IPS-18a (cell line): ENCODE results near the gene CLCA2.

Source experiments
- H3K27ac ChIP-seq: one replicate; pipeline ENCODE4 v1.5.1; 2013; ENCODE audit warnings: low read length
- H3K27me3 ChIP-seq: one replicate; pipeline ENCODE4 v1.6.1; 2013; ENCODE audit warnings: mild to moderate bottlenecking, low read length; ENCODE audit not compliant: control insufficient read depth, insufficient read depth
- H3K36me3 ChIP-seq: one replicate; pipeline ENCODE4 v1.6.1; 2013; ENCODE audit warnings: low read depth, low read length; ENCODE audit not compliant: control insufficient read depth
- H3K4me1 ChIP-seq: one replicate; pipeline ENCODE4 v1.6.1; 2013; ENCODE audit warnings: low read depth, low read length; ENCODE audit not compliant: control insufficient read depth
- H3K4me3 ChIP-seq: one replicate; pipeline ENCODE4 v1.5.1; 2013; ENCODE audit warnings: low read length
- H3K9ac ChIP-seq: one replicate; pipeline ENCODE4 v1.6.1; 2013; ENCODE audit warnings: mild to moderate bottlenecking, low read length, moderate library complexity
- H3K9me3 ChIP-seq: one replicate; pipeline ENCODE4 v1.6.1; 2013; ENCODE audit warnings: low read depth, low read length; ENCODE audit not compliant: control insufficient read depth

The CLCA2 gene

DNA sequence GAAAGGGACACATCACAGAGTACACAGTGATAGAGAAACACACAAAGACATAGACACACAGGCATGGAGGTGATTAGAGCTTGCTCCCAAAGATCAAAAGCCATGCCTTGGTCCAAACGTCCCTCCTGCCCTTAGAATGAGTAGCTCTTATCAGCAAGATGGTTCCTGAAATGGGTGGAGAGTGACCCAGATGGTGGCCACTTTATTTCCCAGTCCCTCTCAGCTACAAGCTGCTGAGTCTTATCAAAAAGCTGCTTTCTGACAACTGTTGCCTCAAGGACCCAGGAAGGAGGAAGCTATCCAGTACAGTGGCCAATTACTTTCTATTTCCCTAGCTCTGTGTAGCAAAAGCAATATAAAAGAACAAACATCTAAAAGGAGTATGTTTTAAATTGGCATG lies 37.0 kb downstream of the CLCA2 start:
- H3K27me3 ChIP-seq = no peaks in the 10 kb centered on the region
- H3K27ac ChIP-seq = no peak overlapping the region
- no peak overlapping the region for H3K9ac ChIP-seq
- no peaks in the 10 kb centered on the region for H3K9me3 ChIP-seq
- H3K4me1 ChIP-seq = no peaks in the 10 kb centered on the region
- no peaks in the 10 kb centered on the region for H3K36me3 ChIP-seq
- H3K4me3 ChIP-seq = no peak overlapping the region

DNA sequence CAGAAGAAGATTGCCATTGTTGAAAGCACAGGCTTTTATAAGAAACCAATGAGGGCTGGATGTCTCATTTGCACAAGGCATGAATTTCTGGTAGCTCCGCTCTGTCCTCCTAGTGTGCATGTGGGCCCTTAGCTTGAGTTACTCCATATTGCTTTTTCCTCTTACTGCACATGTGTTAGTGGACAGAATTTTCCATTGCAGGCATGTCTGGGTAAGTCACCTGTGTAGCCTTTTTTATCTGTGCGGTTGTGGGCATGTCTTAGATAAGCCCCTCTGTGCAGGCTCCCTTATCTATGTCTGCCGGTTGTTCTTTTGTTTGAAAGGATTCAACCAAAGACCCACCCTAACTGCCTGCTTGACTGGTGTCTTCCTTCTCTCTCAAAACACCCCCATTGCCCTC lies 37.5 kb downstream of the CLCA2 start:
- H3K27me3 ChIP-seq = no peaks in the 10 kb centered on the region
- no peak overlapping the region for H3K4me3 ChIP-seq
- no peaks in the 10 kb centered on the region for H3K4me1 ChIP-seq
- no peak overlapping the region for H3K9ac ChIP-seq
- H3K36me3 ChIP-seq = no peaks in the 10 kb centered on the region
- no peak overlapping the region for H3K27ac ChIP-seq
- H3K9me3 ChIP-seq = no peaks in the 10 kb centered on the region

DNA sequence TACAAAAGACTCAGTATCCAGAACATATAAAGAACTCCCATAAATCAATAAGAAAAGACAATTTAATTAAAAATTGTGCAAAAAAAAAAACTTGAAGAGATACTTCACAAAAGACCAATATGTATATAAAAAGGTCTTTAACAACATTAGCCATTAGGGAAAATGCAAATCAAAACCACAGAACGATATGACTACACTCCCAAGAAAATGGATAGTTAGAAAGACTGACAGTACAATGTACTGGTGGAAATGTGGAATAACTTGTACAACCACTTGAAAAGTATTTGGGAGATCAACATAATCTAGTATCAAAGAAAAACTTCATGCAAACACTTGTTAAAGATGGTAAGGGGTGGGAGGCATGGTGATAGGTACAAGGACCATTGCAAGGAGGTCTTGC lies 40.8 kb downstream of the CLCA2 start:
- no peak overlapping the region for H3K9ac ChIP-seq
- no peaks in the 10 kb centered on the region for H3K9me3 ChIP-seq
- H3K27ac ChIP-seq = no peak overlapping the region
- H3K4me1 ChIP-seq = no peaks in the 10 kb centered on the region
- no peaks in the 10 kb centered on the region for H3K36me3 ChIP-seq
- H3K4me3 ChIP-seq = no peak overlapping the region
- no peaks in the 10 kb centered on the region for H3K27me3 ChIP-seq

DNA sequence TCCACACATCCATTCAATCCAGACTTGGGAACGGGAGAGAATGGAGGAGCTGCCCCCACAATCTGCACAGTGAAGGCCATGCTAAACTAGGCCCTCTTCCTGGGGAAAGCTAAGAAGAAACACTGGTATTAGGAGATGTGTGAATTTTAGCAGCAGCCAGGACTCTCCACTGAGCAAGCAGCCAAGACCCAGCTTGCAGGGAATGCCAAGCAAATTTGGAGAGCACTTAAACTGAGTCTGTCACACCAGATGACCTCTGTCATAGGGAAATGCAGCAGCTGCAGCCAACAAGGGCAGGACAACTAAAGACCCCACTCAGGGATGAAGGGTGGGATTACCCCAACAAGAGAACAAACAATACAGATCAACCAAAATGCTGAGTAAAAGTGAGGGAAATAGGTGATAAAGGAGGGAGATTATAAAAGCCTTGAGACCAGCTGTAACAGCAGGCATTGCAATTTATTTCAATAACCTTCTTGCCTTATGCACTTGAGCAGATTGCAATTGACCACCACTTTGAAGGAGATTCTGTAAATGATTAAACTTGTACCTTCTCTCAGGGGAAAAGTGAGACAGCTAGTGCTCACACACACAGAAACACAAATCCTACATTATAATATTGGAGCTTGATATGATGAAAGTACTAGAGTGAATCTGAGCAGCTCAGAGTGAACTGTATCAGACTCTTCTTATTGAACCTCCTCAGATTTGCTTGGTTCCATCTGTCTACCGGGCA lies 42.3 kb downstream of the CLCA2 start:
- Histone ChIP-seq H3K9me3 (no peaks in the 10 kb centered on the region), H3K27me3 (no peaks in the 10 kb centered on the region), H3K9ac (no peak overlapping the region), H3K36me3 (no peaks in the 10 kb centered on the region), H3K4me1 (no peaks in the 10 kb centered on the region), H3K27ac (no peak overlapping the region), H3K4me3 (no peak overlapping the region)

DNA sequence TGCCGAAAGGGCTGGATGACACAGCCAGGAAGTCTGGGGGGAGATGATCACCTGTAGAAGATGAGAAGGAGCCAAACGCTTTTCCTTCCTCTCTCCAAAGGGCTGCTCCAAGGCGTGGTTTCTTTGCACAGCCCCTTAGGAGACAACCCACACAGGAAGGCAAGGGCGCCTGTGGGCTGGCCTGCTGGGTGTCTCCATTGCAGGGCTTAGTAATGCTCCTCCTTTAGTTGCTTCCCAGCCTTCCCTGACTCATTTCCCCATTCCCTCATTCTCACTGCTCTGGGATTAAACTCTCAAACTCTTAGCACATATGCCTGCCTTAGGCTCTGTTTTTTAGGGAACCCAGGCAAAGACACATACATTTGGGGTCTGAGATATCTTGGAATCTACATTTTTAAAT lies 43.0 kb downstream of the CLCA2 start:
- no peak overlapping the region for H3K4me3 ChIP-seq
- H3K9me3 ChIP-seq = no peaks in the 10 kb centered on the region
- no peak overlapping the region for H3K9ac ChIP-seq
- H3K27ac ChIP-seq = no peak overlapping the region
- no peaks in the 10 kb centered on the region for H3K36me3 ChIP-seq
- no peaks in the 10 kb centered on the region for H3K4me1 ChIP-seq
- H3K27me3 ChIP-seq = no peaks in the 10 kb centered on the region

DNA sequence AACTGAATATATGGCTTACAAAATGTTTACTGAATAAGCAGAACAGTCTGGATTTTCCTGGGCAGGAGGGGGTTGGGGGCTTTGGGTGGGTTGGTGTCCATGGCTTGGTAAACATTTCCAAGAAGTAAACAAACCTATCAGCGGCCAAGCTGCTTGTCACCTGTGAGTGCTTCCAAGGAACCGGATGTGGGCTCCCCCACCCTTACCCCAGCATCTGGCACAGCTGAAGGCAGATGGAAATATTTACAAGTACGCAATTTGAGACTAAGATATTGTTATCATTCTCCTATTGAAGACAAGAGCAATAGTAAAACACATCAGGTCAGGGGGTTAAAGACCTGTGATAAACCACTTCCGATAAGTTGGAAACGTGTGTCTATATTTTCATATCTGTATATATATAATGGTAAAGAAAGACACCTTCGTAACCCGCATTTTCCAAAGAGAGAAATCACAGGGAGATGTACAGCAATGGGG lies 44.6 kb downstream of the CLCA2 start, which contains the start of gene CLCA1:
Gene CLCA1 (plus strand): TSS at position 427 of the 477 bp plus-strand sequence. CDS start 45 bp downstream, at position 472.
- H3K9me3 ChIP-seq = no peaks in the 10 kb centered on the region
- H3K4me1 ChIP-seq = no peaks in the 10 kb centered on the region
- no peak within 1 kb of the TSS for H3K4me3 ChIP-seq
- H3K27ac ChIP-seq = no peak within 1 kb of the TSS
- no peaks in the 10 kb centered on the region for H3K36me3 ChIP-seq
- no peaks in the 10 kb centered on the region for H3K27me3 ChIP-seq
- H3K9ac ChIP-seq = no peak within 1 kb of the TSS

DNA sequence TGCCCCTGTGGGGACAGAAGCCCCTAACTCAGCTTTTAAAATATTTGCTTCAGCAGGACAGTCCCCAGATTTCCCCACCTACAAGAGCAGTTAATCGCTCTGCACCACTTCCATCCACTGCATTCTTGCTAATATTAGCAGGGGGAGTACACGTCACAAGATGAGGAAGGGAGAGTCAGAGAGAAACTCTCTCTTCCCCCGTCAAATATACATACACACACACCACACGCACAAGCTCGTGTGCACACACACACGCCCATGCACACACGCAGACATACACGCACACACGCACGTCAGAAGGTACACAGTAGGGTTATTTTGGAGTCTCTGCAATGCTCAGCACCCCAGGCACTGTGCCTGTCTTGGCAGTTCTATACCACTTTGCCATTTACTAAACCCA lies 46.9 kb downstream of the CLCA2 start:
- H3K4me1 ChIP-seq = no peaks in the 10 kb centered on the region
- no peaks in the 10 kb centered on the region for H3K36me3 ChIP-seq
- no peak overlapping the region for H3K9ac ChIP-seq
- H3K4me3 ChIP-seq = no peak overlapping the region
- H3K9me3 ChIP-seq = no peaks in the 10 kb centered on the region
- H3K27ac ChIP-seq = no peak overlapping the region
- no peaks in the 10 kb centered on the region for H3K27me3 ChIP-seq

DNA sequence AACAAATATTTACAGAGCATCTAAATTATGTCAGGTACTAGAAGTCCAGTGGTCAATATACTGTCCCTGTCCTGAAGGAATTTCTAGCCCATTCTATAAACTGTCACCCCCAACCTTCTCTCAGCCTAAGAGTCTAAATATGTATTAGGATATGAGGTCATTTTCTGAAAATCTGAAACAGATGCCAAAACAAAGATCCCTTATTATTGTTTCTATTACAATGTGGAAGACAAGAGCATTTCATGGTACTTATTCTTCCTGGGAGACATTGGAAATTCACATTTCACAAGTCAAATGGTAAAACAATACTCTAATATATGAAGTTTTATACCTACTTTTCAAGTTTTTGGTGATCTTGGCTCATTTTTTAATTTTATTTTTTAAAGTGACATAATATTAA lies 47.3 kb downstream of the CLCA2 start:
- no peak overlapping the region for H3K9ac ChIP-seq
- no peaks in the 10 kb centered on the region for H3K9me3 ChIP-seq
- no peaks in the 10 kb centered on the region for H3K27me3 ChIP-seq
- H3K36me3 ChIP-seq = no peaks in the 10 kb centered on the region
- no peak overlapping the region for H3K27ac ChIP-seq
- no peak overlapping the region for H3K4me3 ChIP-seq
- no peaks in the 10 kb centered on the region for H3K4me1 ChIP-seq

DNA sequence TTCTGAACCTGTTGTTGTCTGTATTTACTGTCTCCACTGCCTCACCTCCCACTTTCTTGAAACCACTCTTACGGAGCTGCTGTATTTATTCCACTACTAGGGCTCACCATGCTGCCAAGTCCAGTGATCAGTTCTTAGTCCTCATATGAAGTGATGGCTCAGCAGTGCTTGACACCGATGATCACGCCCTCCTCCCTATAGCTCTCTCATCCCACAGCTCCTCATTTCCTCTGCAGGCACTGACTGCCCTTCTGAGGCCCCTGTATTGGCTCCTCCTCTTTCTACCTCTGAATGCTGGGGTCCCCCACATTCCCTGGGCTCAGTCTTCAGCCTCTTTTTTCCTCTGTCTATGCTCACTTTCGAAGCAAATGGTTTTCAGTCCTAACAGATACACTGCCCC lies 48.2 kb downstream of the CLCA2 start:
- Histone ChIP-seq H3K27me3 (no peaks in the 10 kb centered on the region), H3K36me3 (no peaks in the 10 kb centered on the region), H3K4me1 (no peaks in the 10 kb centered on the region), H3K4me3 (no peak overlapping the region), H3K9me3 (no peaks in the 10 kb centered on the region), H3K27ac (no peak overlapping the region), H3K9ac (no peak overlapping the region)

DNA sequence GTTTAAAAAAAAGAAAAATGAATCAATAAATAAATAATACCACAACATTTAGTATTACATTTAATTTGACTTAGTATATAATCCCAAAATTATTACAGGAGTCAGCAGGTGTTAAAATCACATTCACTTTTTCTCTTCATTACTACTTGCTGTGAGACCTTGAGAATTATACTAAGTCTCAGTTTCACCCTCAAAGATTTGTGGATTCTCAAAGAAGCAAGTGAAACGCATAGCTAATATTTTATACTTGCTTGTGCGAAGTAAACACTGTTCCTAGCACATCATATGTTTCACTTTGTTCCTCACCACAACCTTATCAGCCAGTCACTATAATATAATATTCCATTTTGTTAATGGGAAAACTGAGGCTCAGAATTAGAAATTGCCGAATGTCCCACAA lies 48.8 kb downstream of the CLCA2 start:
- Histone ChIP-seq H3K27ac (no peak overlapping the region), H3K27me3 (no peaks in the 10 kb centered on the region), H3K4me1 (no peaks in the 10 kb centered on the region), H3K36me3 (no peaks in the 10 kb centered on the region), H3K4me3 (no peak overlapping the region), H3K9me3 (no peaks in the 10 kb centered on the region), H3K9ac (no peak overlapping the region)

DNA sequence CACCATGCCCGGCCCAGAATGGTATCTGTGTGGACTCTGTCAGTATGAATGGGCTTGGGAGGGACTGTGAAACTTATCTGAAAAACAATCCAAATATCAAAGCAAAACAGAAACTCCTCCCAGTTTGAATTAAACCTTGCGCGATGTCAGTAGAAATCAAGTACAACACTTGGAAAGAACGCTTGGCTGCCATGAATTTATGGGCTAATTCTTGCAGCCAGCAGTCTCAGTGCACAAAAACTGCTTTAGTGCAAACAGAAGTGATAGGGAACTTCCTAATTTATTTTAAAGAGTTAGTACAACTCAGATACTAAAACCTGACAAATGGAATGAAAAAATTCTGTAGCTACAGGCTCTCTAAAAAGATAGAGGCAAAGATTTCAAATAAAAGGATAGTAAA lies 53.3 kb downstream of the CLCA2 start:
- Histone ChIP-seq H3K27me3 (no peaks in the 10 kb centered on the region), H3K9me3 (no peaks in the 10 kb centered on the region), H3K4me3 (no peak overlapping the region), H3K4me1 (peaks cover 2% of the 10 kb centered on the region), H3K27ac (no peak overlapping the region), H3K36me3 (no peaks in the 10 kb centered on the region), H3K9ac (no peak overlapping the region)

DNA sequence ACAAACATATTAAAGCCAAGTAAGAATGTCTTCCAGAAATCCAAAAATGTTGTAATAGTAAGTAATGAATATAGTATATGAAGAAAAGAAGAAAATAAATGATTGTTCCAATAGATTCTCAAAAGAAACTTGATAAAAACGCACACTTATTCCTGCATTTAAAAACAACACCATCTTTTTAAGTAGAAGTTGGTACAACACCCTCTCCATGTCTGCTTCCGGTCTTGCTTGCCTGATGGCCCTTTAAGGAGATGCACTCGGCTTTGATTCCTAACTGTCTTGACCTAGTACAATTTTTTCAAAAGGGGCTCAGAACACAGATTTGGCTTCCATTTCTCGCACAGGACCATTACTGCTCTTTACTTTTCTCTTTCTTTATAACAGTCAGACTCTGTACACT lies 53.7 kb downstream of the CLCA2 start:
- H3K27me3 ChIP-seq = no peaks in the 10 kb centered on the region
- no peaks in the 10 kb centered on the region for H3K36me3 ChIP-seq
- no peak overlapping the region for H3K9ac ChIP-seq
- no peak overlapping the region for H3K27ac ChIP-seq
- H3K9me3 ChIP-seq = no peaks in the 10 kb centered on the region
- peaks cover 4% of the 10 kb centered on the region for H3K4me1 ChIP-seq
- no peak overlapping the region for H3K4me3 ChIP-seq
